Measurements from ENCODE around the gene MTMR8.

MTMR8 gene

GRCh38 chrX:64291123-64291522 is 104.1 kb downstream of the MTMR8 start:
- DNase-seq, result no peak

GRCh38 chrX:64265265-64265664 is 130.0 kb downstream of the MTMR8 start:
- no peak for DNase-seq

GRCh38 chrX:64230123-64230970 is 164.9 kb downstream of the MTMR8 start, which contains the start of gene ASB12:
ASB12 (minus strand) TSS chrX:64230607; CDS start chrX:64225650, 4,957 bp downstream.
- no peak for DNase-seq

GRCh38 chrX:64229154-64229553 is 166.1 kb downstream of the MTMR8 start:
- DNase-seq, result no peak

Data from GDM1 (cell line).